ENCODE data around the gene ARMC6.

ARMC6 gene

DNA sequence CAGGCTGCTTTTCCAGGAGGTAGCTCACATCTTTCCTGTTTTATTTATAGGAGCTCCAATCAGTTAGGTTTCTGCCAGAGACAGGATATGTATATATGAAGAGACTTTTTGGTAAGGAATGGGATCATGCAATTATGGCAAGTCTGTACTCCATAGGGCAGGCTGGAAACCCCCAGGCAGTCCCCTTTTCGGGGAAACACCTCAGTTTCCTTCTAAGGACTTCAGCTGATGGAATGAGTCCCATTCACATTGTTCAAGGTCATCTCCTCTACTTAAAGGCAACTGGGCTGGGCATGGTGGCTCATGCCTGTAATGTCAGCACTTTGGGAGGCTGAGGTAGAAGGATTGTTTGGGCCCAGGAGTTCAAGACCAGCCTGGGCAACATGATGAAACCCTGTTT is 19.5 kb downstream of the ARMC6 start:
- H3K27me3 ChIP-seq (ENCODE audit: control insufficient read depth in 2 of 2, insufficient read depth in 2 of 2, low read length in 2 of 2): no peaks in the 10 kb centered on the region
- no peak overlapping the region for H3K9ac ChIP-seq (ENCODE audit: low read depth in 1 of 2, low read length in 2 of 2)
- peaks cover 16 to 47% of the 10 kb centered on the region in 2 donors for H3K36me3 ChIP-seq (ENCODE audit: control insufficient read depth in 2 of 2, insufficient read depth in 2 of 2, low read length in 2 of 2)
- no peak overlapping the region for H3K27ac ChIP-seq (ENCODE audit: low read depth in 2 of 2, low read length in 2 of 2)
- H3K4me1 ChIP-seq (ENCODE audit: control insufficient read depth in 2 of 2, insufficient read depth in 2 of 2, low read length in 2 of 2): no peaks in the 10 kb centered on the region
- no peaks in the 10 kb centered on the region for H3K9me3 ChIP-seq (ENCODE audit: control insufficient read depth in 2 of 2, low read length in 2 of 2)
- no peak overlapping the region for H3K4me3 ChIP-seq (ENCODE audit: low read length in 2 of 2)

- Histone ChIP-seq H3K36me3 (ENCODE audit: control insufficient read depth in 2 of 2, insufficient read depth in 2 of 2, low read length in 2 of 2) (peaks cover 19 to 52% of the 10 kb centered on the region in 2 donors), H3K4me3 (ENCODE audit: low read length in 2 of 2) (no peak overlapping the region), H3K27me3 (ENCODE audit: control insufficient read depth in 2 of 2, insufficient read depth in 2 of 2, low read length in 2 of 2) (no peaks in the 10 kb centered on the region), H3K4me1 (ENCODE audit: control insufficient read depth in 2 of 2, insufficient read depth in 2 of 2, low read length in 2 of 2) (no peaks in the 10 kb centered on the region), H3K9me3 (ENCODE audit: control insufficient read depth in 2 of 2, low read length in 2 of 2) (no peaks in the 10 kb centered on the region), H3K9ac (ENCODE audit: low read depth in 1 of 2, low read length in 2 of 2) (no peak overlapping the region), H3K27ac (ENCODE audit: low read depth in 2 of 2, low read length in 2 of 2) (no peak overlapping the region)
These were observed 20.3 kb downstream of the ARMC6 start for GRCh38 chr19:19053508-19054314.

GRCh38 chr19:19054315-19054938 is 21.0 kb downstream of the ARMC6 start:
- peaks cover 19 to 56% of the 10 kb centered on the region in 2 donors for H3K36me3 ChIP-seq (ENCODE audit: control insufficient read depth in 2 of 2, insufficient read depth in 2 of 2, low read length in 2 of 2)
- no peaks in the 10 kb centered on the region for H3K4me1 ChIP-seq (ENCODE audit: control insufficient read depth in 2 of 2, insufficient read depth in 2 of 2, low read length in 2 of 2)
- no peak overlapping the region for H3K9ac ChIP-seq (ENCODE audit: low read depth in 1 of 2, low read length in 2 of 2)
- H3K27me3 ChIP-seq (ENCODE audit: control insufficient read depth in 2 of 2, insufficient read depth in 2 of 2, low read length in 2 of 2): no peaks in the 10 kb centered on the region
- H3K4me3 ChIP-seq (ENCODE audit: low read length in 2 of 2): no peak overlapping the region
- no peak overlapping the region for H3K27ac ChIP-seq (ENCODE audit: low read depth in 2 of 2, low read length in 2 of 2)
- H3K9me3 ChIP-seq (ENCODE audit: control insufficient read depth in 2 of 2, low read length in 2 of 2): no peaks in the 10 kb centered on the region

GRCh38 chr19:19054939-19055440 is 21.6 kb downstream of the ARMC6 start:
- H3K9me3 ChIP-seq (ENCODE audit: control insufficient read depth in 2 of 2, low read length in 2 of 2): no peaks in the 10 kb centered on the region
- H3K27ac ChIP-seq (ENCODE audit: low read depth in 2 of 2, low read length in 2 of 2): no peak overlapping the region
- peaks cover 19 to 54% of the 10 kb centered on the region in 2 donors for H3K36me3 ChIP-seq (ENCODE audit: control insufficient read depth in 2 of 2, insufficient read depth in 2 of 2, low read length in 2 of 2)
- no peak overlapping the region for H3K9ac ChIP-seq (ENCODE audit: low read depth in 1 of 2, low read length in 2 of 2)
- no peaks in the 10 kb centered on the region for H3K4me1 ChIP-seq (ENCODE audit: control insufficient read depth in 2 of 2, insufficient read depth in 2 of 2, low read length in 2 of 2)
- no peak overlapping the region for H3K4me3 ChIP-seq (ENCODE audit: low read length in 2 of 2)
- no peaks in the 10 kb centered on the region for H3K27me3 ChIP-seq (ENCODE audit: control insufficient read depth in 2 of 2, insufficient read depth in 2 of 2, low read length in 2 of 2)

- H3K27me3 ChIP-seq (ENCODE audit: control insufficient read depth in 2 of 2, insufficient read depth in 2 of 2, low read length in 2 of 2): no peaks in the 10 kb centered on the region
- H3K27ac ChIP-seq (ENCODE audit: low read depth in 2 of 2, low read length in 2 of 2): no peak overlapping the region
- no peak overlapping the region for H3K4me3 ChIP-seq (ENCODE audit: low read length in 2 of 2)
- H3K36me3 ChIP-seq (ENCODE audit: control insufficient read depth in 2 of 2, insufficient read depth in 2 of 2, low read length in 2 of 2): peaks cover 19 to 51% of the 10 kb centered on the region in 2 donors
- no peaks in the 10 kb centered on the region for H3K9me3 ChIP-seq (ENCODE audit: control insufficient read depth in 2 of 2, low read length in 2 of 2)
- H3K4me1 ChIP-seq (ENCODE audit: control insufficient read depth in 2 of 2, insufficient read depth in 2 of 2, low read length in 2 of 2): no peaks in the 10 kb centered on the region
- no peak overlapping the region for H3K9ac ChIP-seq (ENCODE audit: low read depth in 1 of 2, low read length in 2 of 2)
These were observed 22.3 kb downstream of the ARMC6 start for GRCh38 chr19:19055701-19056100.

GRCh38 chr19:19056636-19057275 is 23.4 kb downstream of the ARMC6 start:
- peaks cover 16 to 44% of the 10 kb centered on the region in 2 donors for H3K36me3 ChIP-seq (ENCODE audit: control insufficient read depth in 2 of 2, insufficient read depth in 2 of 2, low read length in 2 of 2)

GRCh38 chr19:19057317-19057716 is 23.9 kb downstream of the ARMC6 start:
- Histone ChIP-seq H3K36me3 (ENCODE audit: control insufficient read depth in 2 of 2, insufficient read depth in 2 of 2, low read length in 2 of 2) (peaks cover 14 to 39% of the 10 kb centered on the region in 2 donors), H3K9ac (ENCODE audit: low read depth in 1 of 2, low read length in 2 of 2) (no peak overlapping the region), H3K27me3 (ENCODE audit: control insufficient read depth in 2 of 2, insufficient read depth in 2 of 2, low read length in 2 of 2) (no peaks in the 10 kb centered on the region), H3K4me1 (ENCODE audit: control insufficient read depth in 2 of 2, insufficient read depth in 2 of 2, low read length in 2 of 2) (peaks cover 0 to 5% of the 10 kb centered on the region in 2 donors), H3K4me3 (ENCODE audit: low read length in 2 of 2) (no peak overlapping the region), H3K9me3 (ENCODE audit: control insufficient read depth in 2 of 2, low read length in 2 of 2) (no peaks in the 10 kb centered on the region), H3K27ac (ENCODE audit: low read depth in 2 of 2, low read length in 2 of 2) (no peak overlapping the region)

More at GRCh38 chr19:19056636-19057275, 23.4 kb downstream of the ARMC6 start:
- Histone ChIP-seq H3K9ac (ENCODE audit: low read depth in 1 of 2, low read length in 2 of 2) (no peak overlapping the region), H3K27me3 (ENCODE audit: control insufficient read depth in 2 of 2, insufficient read depth in 2 of 2, low read length in 2 of 2) (no peaks in the 10 kb centered on the region), H3K4me3 (ENCODE audit: low read length in 2 of 2) (no peak overlapping the region), H3K9me3 (ENCODE audit: control insufficient read depth in 2 of 2, low read length in 2 of 2) (no peaks in the 10 kb centered on the region), H3K27ac (ENCODE audit: low read depth in 2 of 2, low read length in 2 of 2) (no peak overlapping the region), H3K4me1 (ENCODE audit: control insufficient read depth in 2 of 2, insufficient read depth in 2 of 2, low read length in 2 of 2) (peaks cover 0 to 5% of the 10 kb centered on the region in 2 donors)

GRCh38 chr19:19057720-19058119 is 24.3 kb downstream of the ARMC6 start:
- Histone ChIP-seq H3K9ac (ENCODE audit: low read depth in 1 of 2, low read length in 2 of 2) (no peak overlapping the region), H3K9me3 (ENCODE audit: control insufficient read depth in 2 of 2, low read length in 2 of 2) (no peaks in the 10 kb centered on the region), H3K36me3 (ENCODE audit: control insufficient read depth in 2 of 2, insufficient read depth in 2 of 2, low read length in 2 of 2) (peaks cover 10 to 36% of the 10 kb centered on the region in 2 donors), H3K4me3 (ENCODE audit: low read length in 2 of 2) (no peak overlapping the region), H3K4me1 (ENCODE audit: control insufficient read depth in 2 of 2, insufficient read depth in 2 of 2, low read length in 2 of 2) (peaks cover 0 to 5% of the 10 kb centered on the region in 2 donors), H3K27me3 (ENCODE audit: control insufficient read depth in 2 of 2, insufficient read depth in 2 of 2, low read length in 2 of 2) (no peaks in the 10 kb centered on the region), H3K27ac (ENCODE audit: low read depth in 2 of 2, low read length in 2 of 2) (no peak overlapping the region)

- H3K27ac ChIP-seq (ENCODE audit: low read depth in 2 of 2, low read length in 2 of 2): no peak overlapping the region
- H3K9me3 ChIP-seq (ENCODE audit: control insufficient read depth in 2 of 2, low read length in 2 of 2): no peaks in the 10 kb centered on the region
- no peaks in the 10 kb centered on the region for H3K27me3 ChIP-seq (ENCODE audit: control insufficient read depth in 2 of 2, insufficient read depth in 2 of 2, low read length in 2 of 2)
- peaks cover 10 to 29% of the 10 kb centered on the region in 2 donors for H3K36me3 ChIP-seq (ENCODE audit: control insufficient read depth in 2 of 2, insufficient read depth in 2 of 2, low read length in 2 of 2)
- no peak overlapping the region for H3K4me3 ChIP-seq (ENCODE audit: low read length in 2 of 2)
- H3K9ac ChIP-seq (ENCODE audit: low read depth in 1 of 2, low read length in 2 of 2): no peak overlapping the region
- H3K4me1 ChIP-seq (ENCODE audit: control insufficient read depth in 2 of 2, insufficient read depth in 2 of 2, low read length in 2 of 2): peaks cover 5 to 8% of the 10 kb centered on the region in 2 donors
These were observed 25.8 kb downstream of the ARMC6 start for GRCh38 chr19:19059018-19059836.

Measured in mucosa of rectum (tissue), 2 donors.